Activated T-cell treated with anti-CD3 and anti-CD28 coated beads, Interleukin-2, amount 50 U/mL, for 72 hours (primary cell): Measurements from ENCODE around the gene EVA1B. TPM values are rescaled to one million over a fixed set of nuclear protein-coding genes. Genes with fewer than 3 reads are reported as not detected.

Experiments
- ATAC-seq, 2 donors: fragments of 150-1000 bp; cut with Tn5 transposase; replicated peaks in 1 of 2; 2 replicates each; pipeline ENCODE4 v1.10.0; 2021; ENCODE audit warnings: moderate library complexity in 2 of 2, mild to moderate bottlenecking in 1 of 2
- DNase-seq, 2 donors: peaks; one replicate each; pipeline ENCODE4 v3.0.0; 2021 to 2022; ENCODE audit warnings: mixed read lengths in 1 of 2
- H3K27ac Mint-ChIP-seq: one replicate; pipeline ENCODE4 v1.8.0; 2022; ENCODE audit warnings: mild to moderate bottlenecking, moderate library complexity, mixed read lengths
- H3K27me3 Mint-ChIP-seq: one replicate; pipeline ENCODE4 v1.8.0; 2022; ENCODE audit warnings: low read depth, mixed read lengths
- H3K36me3 Mint-ChIP-seq, 2 donors: one replicate each; pipeline ENCODE4 v1.8.0; 2022; ENCODE audit warnings: mixed read lengths in 2 of 2, mild to moderate bottlenecking in 1 of 2; ENCODE audit not compliant: insufficient read depth in 2 of 2
- H3K4me1 Mint-ChIP-seq: one replicate; pipeline ENCODE4 v1.8.0; 2022; ENCODE audit warnings: low read depth, mixed read lengths
- H3K4me3 Mint-ChIP-seq, 2 donors: one replicate each; pipeline ENCODE4 v1.8.0; 2022; ENCODE audit warnings: mild to moderate bottlenecking in 2 of 2, mixed read lengths in 2 of 2, moderate library complexity in 2 of 2
- H3K9me3 Mint-ChIP-seq, 2 donors: one replicate each; pipeline ENCODE4 v1.8.0; 2022; ENCODE audit warnings: mixed read lengths in 2 of 2
- total RNA-seq, 2 donors: library from RNA; stranded (reverse); gene quantifications; one replicate each; pipeline ENCODE4 v1.2.3, GENCODE V29; 2022

EVA1B gene
- total RNA-seq, 2 donors from 2014 or later = 8.0 to 9.4 TPM

- H3K9me3 Mint-ChIP-seq = no peaks in the 10 kb centered on the region
- ATAC-seq = peak in 1 of 2 donors; percentile 1
- H3K4me3 Mint-ChIP-seq = peak overlapping the region; percentile 51 to 76
- H3K4me1 Mint-ChIP-seq = peaks cover 29% of the 10 kb centered on the region
- DNase-seq = no peak
- no peak overlapping the region for H3K27ac Mint-ChIP-seq
- H3K36me3 Mint-ChIP-seq = no peaks in the 10 kb centered on the region
- peaks cover 15% of the 10 kb centered on the region for H3K27me3 Mint-ChIP-seq
Observed at GRCh38 chr1:36322041-36322785, 1.2 kb downstream of the EVA1B start.

GRCh38 chr1:36321119-36321951, 2.1 kb downstream of the EVA1B start:
- peak overlapping the region; percentile 63 to 70 for H3K4me3 Mint-ChIP-seq
- DNase-seq = peak; percentile 31 to 39
- H3K4me1 Mint-ChIP-seq = peaks cover 22% of the 10 kb centered on the region
- H3K27ac Mint-ChIP-seq = no peak overlapping the region
- H3K36me3 Mint-ChIP-seq = no peaks in the 10 kb centered on the region
- ATAC-seq = peak; percentile 24 to 35
- no peaks in the 10 kb centered on the region for H3K9me3 Mint-ChIP-seq
- H3K27me3 Mint-ChIP-seq = peaks cover 10% of the 10 kb centered on the region

DNA sequence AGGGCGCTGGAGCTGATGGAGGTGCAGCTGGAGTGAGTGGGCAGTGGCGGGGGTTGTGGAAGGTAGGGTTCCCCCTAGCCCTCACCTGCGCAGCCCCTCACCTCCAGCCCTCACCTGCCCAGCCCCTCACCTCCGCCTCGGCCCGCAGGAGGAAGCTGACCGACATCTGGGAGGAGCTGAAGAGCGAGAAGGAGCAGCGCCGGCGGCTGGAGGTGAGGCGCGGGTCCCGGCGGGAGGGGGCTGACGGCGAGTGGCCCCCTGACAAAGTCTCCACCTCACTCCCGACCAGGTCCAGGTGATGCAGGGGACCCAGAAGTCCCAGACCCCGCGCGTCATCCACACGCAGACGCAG, 2.7 kb downstream of the EVA1B start:
- Mint-ChIP-seq H3K9me3 (no peaks in the 10 kb centered on the region), H3K4me1 (peaks cover 19% of the 10 kb centered on the region), H3K27ac (no peak overlapping the region), H3K4me3 (peak overlapping the region; percentile 63 to 70), H3K36me3 (no peaks in the 10 kb centered on the region), H3K27me3 (peaks cover 7% of the 10 kb centered on the region)
- ATAC-seq (no peak), DNase-seq (no peak)

DNA sequence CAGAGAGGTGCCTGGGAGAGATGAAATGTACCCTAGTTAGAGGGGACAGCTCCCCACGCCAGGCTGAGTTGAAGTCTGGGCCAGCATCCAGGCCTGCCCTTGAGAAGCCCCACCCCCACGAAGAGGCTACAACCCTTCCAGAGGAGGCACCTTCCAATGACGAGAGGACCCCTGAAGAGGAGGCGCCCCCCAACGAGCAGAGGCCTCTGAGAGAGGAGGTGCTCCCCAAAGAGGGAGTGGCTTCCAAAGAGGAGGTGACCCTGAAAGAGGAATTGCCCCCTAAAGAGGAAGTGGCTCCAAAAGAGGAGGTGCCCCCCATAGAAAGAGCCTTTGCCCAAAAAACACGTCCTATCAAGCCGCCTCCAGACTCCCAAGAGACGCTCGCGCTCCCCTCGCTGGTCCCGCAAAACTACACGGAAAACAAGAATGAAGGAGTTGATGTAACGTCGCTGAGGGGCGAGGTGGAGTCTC, 3.1 kb downstream of the EVA1B start:
- Mint-ChIP-seq H3K4me3 (peak overlapping the region; percentile 63 to 70), H3K36me3 (no peaks in the 10 kb centered on the region), H3K4me1 (peaks cover 19% of the 10 kb centered on the region), H3K9me3 (no peaks in the 10 kb centered on the region), H3K27ac (no peak overlapping the region), H3K27me3 (peaks cover 7% of the 10 kb centered on the region)
- ATAC-seq (no peak), DNase-seq (no peak)

GRCh38 chr1:36309397-36309796, 14.0 kb downstream of the EVA1B start:
- ATAC-seq = no peak
- Mint-ChIP-seq H3K4me1 (peaks cover 27% of the 10 kb centered on the region), H3K4me3 (no peak overlapping the region), H3K27me3 (no peaks in the 10 kb centered on the region), H3K9me3 (no peaks in the 10 kb centered on the region), H3K36me3 (peaks cover 3 to 6% of the 10 kb centered on the region in 2 donors), H3K27ac (no peak overlapping the region)
- no peak for DNase-seq

DNA sequence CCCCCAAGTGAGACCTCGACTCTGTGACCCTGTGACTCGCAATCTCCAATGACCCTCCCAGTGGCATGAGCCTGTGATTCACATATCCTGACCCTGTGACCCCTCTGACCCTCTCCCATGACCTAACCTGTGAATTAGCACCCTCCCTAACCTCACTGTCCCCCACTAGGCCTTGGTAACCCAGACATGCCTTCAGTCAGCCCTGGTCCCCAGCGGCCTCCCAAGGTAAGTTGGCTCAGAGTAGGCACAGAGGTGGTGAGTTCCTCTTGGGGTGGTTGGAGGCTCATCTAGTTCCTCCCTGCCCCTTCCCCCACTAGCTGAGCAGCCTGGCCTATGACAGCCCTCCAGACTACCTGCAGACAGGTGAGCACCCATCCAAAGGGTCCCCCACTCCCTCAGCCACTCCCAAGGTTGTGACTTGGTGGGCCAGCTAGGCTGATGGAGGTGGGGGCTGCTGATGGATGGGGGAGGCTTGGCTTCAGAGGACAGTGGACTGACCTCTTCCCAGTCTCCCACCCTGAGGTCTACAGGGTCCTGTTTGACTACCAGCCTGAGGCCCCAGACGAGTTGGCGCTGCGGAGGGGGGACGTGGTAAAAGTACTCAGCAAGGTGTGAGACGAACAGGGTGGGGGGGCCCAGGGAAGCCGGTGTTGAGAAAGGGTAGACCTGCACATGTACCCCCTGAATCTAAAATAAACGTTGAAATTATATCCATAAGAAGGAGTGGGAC, 15.7 kb downstream of the EVA1B start:
- DNase-seq = no peak
- peak overlapping the region; percentile 28 for H3K27ac Mint-ChIP-seq
- peaks cover 39% of the 10 kb centered on the region for H3K4me1 Mint-ChIP-seq
- H3K27me3 Mint-ChIP-seq = no peaks in the 10 kb centered on the region
- no peak for ATAC-seq
- H3K36me3 Mint-ChIP-seq = peaks cover 7 to 11% of the 10 kb centered on the region in 2 donors
- H3K9me3 Mint-ChIP-seq = no peaks in the 10 kb centered on the region
- peak overlapping the region; percentile 94 to 100 for H3K4me3 Mint-ChIP-seq

DNA sequence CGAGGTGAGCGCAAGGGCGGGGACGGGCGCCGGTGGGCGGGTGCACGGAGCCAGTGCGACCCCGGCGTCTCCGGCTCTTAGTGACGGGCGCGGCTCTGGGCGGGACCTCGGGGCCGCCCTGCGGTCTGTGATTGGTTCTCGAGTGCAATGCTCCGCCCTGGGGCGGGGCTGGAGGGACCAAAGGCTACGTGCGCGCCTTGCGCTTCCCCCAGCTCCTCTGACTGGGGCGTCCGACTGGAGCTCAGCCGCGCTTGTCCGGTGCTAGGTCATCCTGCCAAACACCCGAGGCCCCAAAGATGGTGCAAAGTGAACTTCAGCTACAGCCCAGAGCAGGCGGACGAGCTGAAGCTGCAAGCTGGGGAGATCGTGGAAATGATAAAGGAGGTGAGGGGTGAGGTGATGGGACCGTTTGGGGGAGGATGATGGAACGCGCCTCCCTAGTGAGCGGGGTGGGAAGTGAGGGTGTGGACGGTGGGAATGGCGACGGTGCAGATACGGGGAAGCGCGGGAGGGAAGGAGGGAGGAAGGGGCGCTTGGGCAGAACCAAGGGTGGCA, 16.5 kb downstream of the EVA1B start:
- H3K27ac Mint-ChIP-seq = peak overlapping the region; percentile 59
- ATAC-seq (peak; percentile 94 to 95), DNase-seq (peak; percentile 95)
- peaks cover 7 to 11% of the 10 kb centered on the region in 2 donors for H3K36me3 Mint-ChIP-seq
- H3K9me3 Mint-ChIP-seq = no peaks in the 10 kb centered on the region
- peaks cover 47% of the 10 kb centered on the region for H3K4me1 Mint-ChIP-seq
- H3K4me3 Mint-ChIP-seq = peak overlapping the region; percentile 94 to 100
- no peaks in the 10 kb centered on the region for H3K27me3 Mint-ChIP-seq

DNA sequence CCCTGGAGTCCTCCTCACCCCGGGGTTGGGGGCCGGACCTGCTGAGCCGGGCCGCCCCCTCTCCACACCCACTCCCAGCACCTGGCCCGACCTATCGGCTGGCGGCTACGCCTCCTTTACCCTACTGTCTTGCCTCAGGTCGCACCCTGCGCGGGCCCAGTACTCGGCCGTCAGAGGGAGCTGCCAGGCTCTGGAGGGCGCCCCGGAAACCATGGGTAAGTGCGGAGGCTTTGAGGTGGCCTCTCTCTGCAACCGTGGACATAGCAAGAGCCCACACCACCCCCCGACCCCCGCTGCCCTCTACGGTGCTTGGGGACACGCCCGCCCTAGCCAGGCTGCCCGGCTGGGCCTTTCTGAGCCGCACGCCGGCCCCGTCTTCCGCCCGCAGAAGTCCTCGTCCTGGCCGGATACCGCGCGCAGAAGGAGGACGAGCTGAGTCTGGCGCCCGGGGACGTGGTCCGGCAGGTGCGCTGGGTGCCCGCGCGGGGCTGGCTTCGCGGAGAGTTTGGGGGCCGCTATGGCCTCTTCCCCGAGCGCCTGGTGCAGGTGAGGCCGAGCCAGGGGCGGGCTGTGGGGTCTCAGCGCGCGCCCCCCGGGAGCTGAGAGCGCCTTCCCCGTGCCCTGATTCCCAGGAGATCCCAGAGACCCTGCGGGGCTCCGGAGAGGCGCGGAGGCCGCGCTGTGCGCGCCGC, 17.1 kb downstream of the EVA1B start, which contains the start of gene SH3D21:
TSS of gene SH3D21 (plus strand) at position 159 of the 692 bp plus-strand sequence. CDS start at position 212, 53 bp downstream.
- H3K27ac Mint-ChIP-seq = peak within 1 kb of the TSS; percentile 83
- DNase-seq (peak; percentile 68 to 71), ATAC-seq (peak; percentile 45 to 48)
- no peaks in the 10 kb centered on the region for H3K9me3 Mint-ChIP-seq
- H3K27me3 Mint-ChIP-seq = no peaks in the 10 kb centered on the region
- peak within 1 kb of the TSS; percentile 94 to 100 for H3K4me3 Mint-ChIP-seq
- H3K4me1 Mint-ChIP-seq = peaks cover 50% of the 10 kb centered on the region
- peaks cover 7 to 12% of the 10 kb centered on the region in 2 donors for H3K36me3 Mint-ChIP-seq

- DNase-seq (no peak), ATAC-seq (no peak)
- peak overlapping the region; percentile 94 to 100 for H3K4me3 Mint-ChIP-seq
- no peaks in the 10 kb centered on the region for H3K9me3 Mint-ChIP-seq
- H3K4me1 Mint-ChIP-seq = peaks cover 55% of the 10 kb centered on the region
- H3K27ac Mint-ChIP-seq = no peak overlapping the region
- peaks cover 7 to 17% of the 10 kb centered on the region in 2 donors for H3K36me3 Mint-ChIP-seq
- no peaks in the 10 kb centered on the region for H3K27me3 Mint-ChIP-seq
Observed at GRCh38 chr1:36305915-36306209, 17.6 kb downstream of the EVA1B start.

- peak overlapping the region; percentile 94 to 100 for H3K4me3 Mint-ChIP-seq
- no peaks in the 10 kb centered on the region for H3K9me3 Mint-ChIP-seq
- H3K27me3 Mint-ChIP-seq = no peaks in the 10 kb centered on the region
- peak; percentile 56 to 72 for DNase-seq
- peaks cover 62% of the 10 kb centered on the region for H3K4me1 Mint-ChIP-seq
- peak; percentile 18 to 44 for ATAC-seq
- peaks cover 11 to 19% of the 10 kb centered on the region in 2 donors for H3K36me3 Mint-ChIP-seq
- peak overlapping the region; percentile 83 for H3K27ac Mint-ChIP-seq
Observed at GRCh38 chr1:36304970-36305914, 18.2 kb downstream of the EVA1B start.

- H3K27me3 Mint-ChIP-seq = no peaks in the 10 kb centered on the region
- H3K4me1 Mint-ChIP-seq = peaks cover 69% of the 10 kb centered on the region
- H3K27ac Mint-ChIP-seq = no peak overlapping the region
- peaks cover 13 to 19% of the 10 kb centered on the region in 2 donors for H3K36me3 Mint-ChIP-seq
- peak overlapping the region in 1 of 2 donors; percentile 51 for H3K4me3 Mint-ChIP-seq
- DNase-seq = no peak
- ATAC-seq = no peak
- H3K9me3 Mint-ChIP-seq = no peaks in the 10 kb centered on the region
Observed at GRCh38 chr1:36304521-36304920, 18.9 kb downstream of the EVA1B start.
